Occipital lobe (tissue), 2 donors: ENCODE measurements around the gene TARS2. TPM values are rescaled to one million over a fixed set of nuclear protein-coding genes. Genes with fewer than 3 reads are reported as not detected.

ENCODE experiments used
- DNase-seq: peaks from one replicate; lab custom pipeline; 2025; lab: John Stamatoyannopoulos, UW
- total RNA-seq: library from RNA; depleted of rRNA; stranded (reverse); fragments of >200 nt; gene quantifications from one replicate; pipeline ENCODE4 v1.2.3, GENCODE V29; 2014

The TARS2 gene
- total RNA-seq, 1 donor from 2014 or later, result 17.6 TPM

- DNase-seq, result no peak
Observed at GRCh38 chr1:150508982-150509381, 21.8 kb downstream of the TARS2 start.

DNA sequence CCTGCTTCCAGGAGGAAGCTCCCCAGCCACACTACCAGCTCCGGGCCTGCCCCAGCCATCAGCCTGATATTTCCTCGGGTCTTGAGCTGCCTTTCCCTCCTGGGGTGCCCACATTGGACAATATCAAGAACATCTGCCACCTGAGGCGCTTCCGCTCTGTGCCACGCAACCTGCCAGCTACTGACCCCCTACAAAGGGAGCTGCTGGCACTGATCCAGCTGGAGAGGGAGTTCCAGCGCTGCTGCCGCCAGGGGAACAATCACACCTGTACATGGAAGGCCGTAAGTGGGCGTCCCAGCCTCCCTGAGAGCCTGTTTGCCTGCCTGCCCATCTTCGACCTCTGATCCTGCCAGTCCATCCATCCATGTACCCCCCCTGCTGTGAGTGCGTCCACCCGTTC lies 24.3 kb downstream of the TARS2 start:
- no peak for DNase-seq

DNA sequence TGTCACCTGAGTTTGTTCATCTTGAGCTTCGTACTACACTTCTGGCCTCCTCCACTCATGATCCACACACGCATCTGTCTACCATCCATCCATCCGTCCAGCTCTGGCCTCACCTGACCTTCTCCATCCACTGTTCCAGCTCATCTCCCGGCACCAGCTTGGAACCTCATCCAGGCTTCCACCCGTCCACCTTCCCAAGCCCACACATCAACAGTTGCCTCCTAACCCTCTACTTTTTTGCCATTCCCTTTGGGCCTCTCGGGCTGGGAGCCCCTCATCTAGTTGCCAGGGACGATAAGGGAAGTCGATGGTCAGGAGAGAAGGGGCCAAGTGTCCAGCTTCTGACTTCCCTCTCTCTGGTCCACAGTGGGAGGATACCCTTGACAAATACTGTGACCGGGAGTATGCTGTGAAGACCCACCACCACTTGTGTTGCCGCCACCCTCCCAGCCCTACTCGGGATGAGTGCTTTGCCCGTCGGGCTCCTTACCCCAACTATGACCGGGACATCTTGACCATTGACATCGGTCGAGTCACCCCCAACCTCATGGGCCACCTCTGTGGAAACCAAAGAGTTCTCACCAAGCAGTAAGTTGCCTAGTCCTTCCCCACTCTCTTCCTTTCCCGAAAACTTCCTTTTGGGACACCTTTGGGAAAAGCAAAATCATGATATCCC lies 24.9 kb downstream of the TARS2 start:
- no peak for DNase-seq

DNA sequence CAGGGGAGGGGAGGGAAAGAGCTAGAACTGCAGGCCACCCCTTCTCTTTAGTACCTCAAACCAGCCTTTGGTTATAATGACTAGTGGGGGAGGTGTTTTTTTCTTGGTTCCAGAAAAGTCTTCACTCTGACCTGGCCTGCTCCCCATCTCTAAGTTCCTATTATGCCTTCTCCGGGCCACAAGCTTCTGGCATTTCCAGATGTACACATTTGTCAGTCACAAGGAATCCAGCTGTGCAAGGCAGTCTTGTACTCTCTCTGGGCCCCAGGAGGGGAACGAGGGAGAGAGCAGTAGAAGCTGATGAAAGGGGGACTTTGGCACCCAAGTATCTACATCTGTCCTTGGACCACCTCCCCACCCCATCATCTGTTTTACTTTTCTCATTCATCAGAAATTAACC lies 25.6 kb downstream of the TARS2 start:
- DNase-seq, result no peak

DNA sequence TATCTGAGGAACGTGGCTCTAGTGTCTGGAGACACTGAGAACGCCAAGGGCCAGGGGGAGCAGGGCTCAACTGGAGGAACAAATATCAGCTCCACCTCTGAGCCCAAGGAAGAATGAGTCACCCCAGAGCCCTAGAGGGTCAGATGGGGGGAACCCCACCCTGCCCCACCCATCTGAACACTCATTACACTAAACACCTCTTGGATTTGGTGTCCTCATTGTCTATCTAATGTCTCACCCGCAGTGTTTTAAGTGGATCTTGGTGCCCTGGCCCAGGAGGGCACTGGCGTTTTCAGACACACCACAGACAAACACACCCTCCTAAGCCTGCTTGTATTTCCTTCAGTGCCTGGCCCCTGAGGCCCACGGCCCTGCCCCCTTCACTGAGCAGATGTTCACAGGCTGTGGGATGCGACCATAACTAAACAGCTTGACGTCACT lies 26.2 kb downstream of the TARS2 start:
- DNase-seq, result no peak

GRCh38 chr1:150514260-150514659 lies 27.0 kb downstream of the TARS2 start:
- no peak for DNase-seq

DNA sequence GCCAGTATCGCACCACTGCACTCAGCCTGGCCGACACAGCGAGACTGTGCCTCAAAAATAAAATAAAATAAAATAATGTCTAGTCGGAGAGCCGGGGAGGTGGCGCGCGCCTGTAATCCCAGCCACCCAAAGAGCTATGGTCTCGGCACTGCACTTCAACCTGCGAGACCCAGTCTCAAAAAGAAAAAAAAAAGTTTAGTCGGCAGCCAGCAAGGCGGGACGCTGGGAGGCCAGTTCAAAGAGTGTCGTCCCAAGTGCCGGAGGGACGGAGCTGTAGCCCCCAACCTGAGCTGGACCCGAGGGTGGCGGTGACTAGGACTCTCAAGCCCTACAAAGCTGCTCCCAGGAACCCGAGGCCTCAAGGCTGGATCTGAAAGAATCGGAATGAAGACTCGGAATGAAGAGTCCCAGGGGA lies 27.7 kb downstream of the TARS2 start:
- DNase-seq, result no peak

- peak; percentile 97 for DNase-seq
Observed at GRCh38 chr1:150515328-150516049, 28.3 kb downstream of the TARS2 start, which contains the start of gene FALEC. FALEC (plus strand) TSS chr1:150515752.

DNA sequence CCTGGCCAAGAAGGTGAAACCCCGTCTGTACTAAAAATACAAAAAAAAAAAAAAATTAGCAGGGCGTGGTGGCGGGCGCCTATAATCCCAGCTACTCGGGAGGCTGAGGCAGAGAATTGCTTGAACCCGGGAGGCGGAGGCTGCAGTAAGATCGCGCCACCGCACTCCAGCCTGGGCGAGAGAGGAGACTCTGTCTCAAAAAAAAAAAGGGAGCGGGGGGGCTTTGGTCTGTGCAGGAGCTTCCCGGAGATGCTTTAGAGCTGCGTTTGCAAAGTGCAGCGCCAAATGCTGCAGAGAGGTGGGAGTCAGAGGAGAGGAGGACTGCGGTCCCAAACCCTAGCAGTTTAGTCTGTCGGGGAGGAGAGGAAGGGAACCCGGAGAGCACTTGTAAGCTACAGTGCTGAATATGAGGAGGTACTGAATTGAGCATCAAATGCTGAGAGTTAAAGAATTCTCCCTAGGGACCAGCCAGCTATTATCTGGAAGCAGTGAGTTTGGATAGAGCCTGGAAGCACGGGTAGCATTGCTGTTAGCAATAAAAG lies 28.9 kb downstream of the TARS2 start:
- DNase-seq, result peak; percentile 6

DNA sequence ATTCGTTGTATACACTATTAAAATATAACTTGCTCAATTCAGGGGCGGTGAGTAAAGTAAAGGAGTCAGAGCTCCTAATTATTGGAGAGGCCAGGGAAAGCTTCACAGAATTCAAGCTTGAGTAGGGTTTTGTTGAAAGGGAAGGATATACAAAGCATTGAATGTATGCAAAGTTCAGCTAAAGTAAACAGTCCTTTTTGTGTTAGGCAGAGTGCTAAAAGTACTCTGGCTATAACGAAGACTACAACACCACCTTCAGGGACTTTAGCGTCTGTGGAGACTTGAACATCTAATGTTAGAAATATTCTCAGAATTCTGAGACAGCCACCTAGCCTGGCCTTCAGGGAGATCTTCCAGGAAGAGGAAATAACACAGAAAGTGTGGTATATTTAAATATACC lies 29.4 kb downstream of the TARS2 start:
- no peak for DNase-seq

GRCh38 chr1:150521196-150521968 lies 34.2 kb downstream of the TARS2 start:
- no peak for DNase-seq

DNA sequence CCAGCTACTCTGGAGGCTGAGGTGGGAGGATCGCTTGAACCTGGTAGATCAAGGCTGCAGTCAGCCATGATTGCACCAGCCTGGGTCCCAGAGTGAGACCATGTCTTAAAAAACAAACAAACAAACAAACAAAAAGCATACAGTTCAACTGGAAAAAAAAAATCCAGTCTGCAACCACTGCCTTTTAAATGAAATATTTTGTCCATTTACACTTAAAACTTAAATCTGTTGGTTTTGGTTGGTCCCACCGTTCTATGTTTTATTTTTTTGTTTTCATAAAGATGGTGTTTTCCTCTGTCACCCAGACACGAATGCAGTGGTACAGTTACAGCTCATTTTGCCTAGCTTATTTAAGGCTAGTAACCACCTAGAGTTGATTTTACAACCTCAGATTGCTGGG lies 38.1 kb downstream of the TARS2 start:
- DNase-seq, result no peak

DNA sequence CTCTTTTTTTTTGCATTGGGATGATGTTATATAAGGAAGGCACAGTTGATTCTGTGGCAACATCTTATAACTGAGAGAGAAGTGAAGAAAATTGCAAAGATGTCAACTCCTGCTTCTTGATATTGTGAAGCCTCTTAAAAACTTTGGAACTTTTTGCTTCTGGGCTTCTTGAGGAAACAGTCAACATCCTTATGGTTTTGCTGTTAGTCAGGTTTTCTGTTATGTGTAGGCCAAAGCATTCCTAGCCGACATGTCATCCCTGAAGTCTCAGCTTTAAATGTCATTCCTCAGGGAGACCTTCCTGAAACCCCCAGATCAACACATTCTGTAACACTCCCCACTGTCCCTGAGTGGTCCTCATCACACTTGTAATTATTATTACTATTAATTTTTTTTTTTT lies 41.0 kb downstream of the TARS2 start:
- DNase-seq, result no peak

GRCh38 chr1:150529017-150529416 lies 41.8 kb downstream of the TARS2 start:
- no peak for DNase-seq

DNA sequence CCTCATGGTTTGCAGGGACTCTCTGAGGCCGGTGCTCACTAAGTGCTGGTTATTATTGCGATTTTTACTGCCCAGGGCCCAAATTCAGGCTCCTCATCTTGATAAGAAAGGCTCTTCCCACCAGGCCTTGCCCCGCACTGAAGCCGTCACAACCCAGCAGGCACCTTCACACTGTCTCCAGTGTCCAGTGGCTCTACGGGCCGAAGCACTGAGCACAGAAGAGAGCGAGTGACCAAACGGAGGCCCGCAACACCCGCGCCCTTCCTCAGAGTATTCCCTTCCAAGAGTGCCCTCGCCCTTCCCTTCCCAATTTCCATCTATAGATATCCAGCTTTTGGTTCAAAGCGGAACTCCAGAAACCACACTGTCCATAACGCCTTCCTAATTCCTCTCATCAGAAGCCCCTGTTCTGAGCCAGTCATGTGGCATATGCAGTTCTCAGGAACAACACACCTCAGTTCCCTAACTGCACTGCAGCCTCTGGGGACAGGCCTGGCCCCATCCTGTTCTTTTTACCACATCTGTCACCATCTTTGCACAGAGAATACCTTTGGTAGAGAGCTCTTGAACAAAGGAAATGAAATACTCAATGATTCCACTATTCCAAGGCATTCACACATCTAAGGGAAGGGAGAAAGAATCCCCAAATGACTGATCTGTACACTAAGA lies 43.4 kb downstream of the TARS2 start:
- DNase-seq, result no peak

GRCh38 chr1:150532860-150533259 lies 45.6 kb downstream of the TARS2 start:
- DNase-seq, result no peak

- no peak for DNase-seq
Observed at GRCh38 chr1:150534002-150534401, 46.8 kb downstream of the TARS2 start.

- DNase-seq, result no peak
Observed at GRCh38 chr1:150535511-150536287, 48.5 kb downstream of the TARS2 start.

DNA sequence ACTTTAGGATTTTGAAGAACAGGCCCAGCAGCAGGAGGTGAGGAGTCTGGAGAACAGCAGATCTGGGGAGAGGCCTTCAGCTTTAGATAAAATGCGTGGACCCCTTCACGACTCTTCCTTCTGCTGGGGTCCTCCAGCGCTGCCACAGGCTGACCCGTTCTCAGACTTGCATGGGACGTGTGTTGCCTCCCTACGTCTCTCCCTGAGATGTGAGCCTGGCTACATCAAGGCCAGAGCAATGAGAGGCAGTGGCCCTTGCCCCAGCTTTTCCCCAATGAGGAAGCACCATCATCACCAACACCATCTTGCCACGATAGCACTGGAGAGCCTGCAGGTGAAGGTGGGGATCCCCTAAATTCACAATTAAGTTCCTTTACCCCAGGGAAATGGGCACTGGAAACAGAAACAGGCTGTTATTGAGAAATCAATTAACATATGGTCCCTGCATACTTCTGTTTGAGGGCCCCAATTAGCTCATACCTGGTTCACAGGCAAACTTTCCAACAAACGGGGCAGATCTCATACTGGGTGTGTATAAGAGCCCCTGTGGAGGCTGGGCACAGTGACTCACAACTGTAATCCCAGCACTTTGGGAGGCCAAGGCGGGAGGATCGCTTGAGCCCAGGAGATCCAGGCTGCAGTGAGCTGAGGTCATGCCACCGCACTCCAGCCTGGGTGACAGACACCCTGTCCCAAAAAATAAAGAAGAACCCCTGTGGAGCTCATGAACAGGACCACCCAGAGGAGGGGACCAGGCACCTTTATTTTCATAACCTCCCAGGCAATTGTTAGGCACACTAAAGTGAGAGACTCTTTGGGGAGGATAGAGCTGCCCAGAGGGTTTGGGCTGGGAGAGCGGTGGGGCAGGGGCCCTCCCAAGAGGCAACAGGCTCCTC lies 49.9 kb downstream of the TARS2 start:
- DNase-seq, result no peak
